A673 (cell line): ENCODE results near the gene OR10D3. TPM values are rescaled to one million over a fixed set of nuclear protein-coding genes. Genes with fewer than 3 reads are reported as not detected.

ENCODE experiments used
- BruUV-seq: library from RNA; stranded (reverse); fragments of 400-500 nt; replicated peaks from 2 replicates; lab custom pipeline; 2021; lab: Mats Ljungman, UMichigan
- CTCF ChIA-PET: fragments of 300-600 bp; sonication (Branson Sonifier 250); formaldehyde crosslinking; loops from one replicate; lab custom pipeline; 2022; ENCODE audit warnings: antibody characterized with exemption; lab: Charles Lee
- POLR2A ChIA-PET: fragments of 300-600 bp; sonication (Branson Sonifier 250); formaldehyde crosslinking; loops from one replicate; lab custom pipeline; 2022; ENCODE audit warnings: antibody characterized with exemption; ENCODE audit not compliant: low non-redundant PET; lab: Charles Lee
- DNase-seq: peaks from one replicate; pipeline ENCODE4 v3.0.0-alpha.2; 2015; ENCODE audit warnings: low spot score
- H3K27ac ChIP-seq: fragments of 200-600 bp; sonication (generic); 2 replicates; pipeline ENCODE4 v1.5.1; 2016; ENCODE audit warnings: mixed run types, low read depth, mild to moderate bottlenecking, mixed read lengths, antibody characterized with exemption, low read length; ENCODE audit not compliant: poor library complexity, severe bottlenecking
- H3K27me3 ChIP-seq: fragments of 200-600 bp; sonication (generic); replicated peaks from 2 replicates; pipeline ENCODE4 v1.6.1; 2017; ENCODE audit warnings: mixed run types, low read depth, mild to moderate bottlenecking, mixed read lengths, antibody characterized with exemption, low read length; ENCODE audit not compliant: insufficient read depth, poor library complexity
- H3K36me3 ChIP-seq: fragments of 200-600 bp; sonication (generic); 2 replicates; pipeline ENCODE4 v1.6.1; 2016; ENCODE audit warnings: mixed run types, mild to moderate bottlenecking, mixed read lengths, antibody characterized with exemption, low read length; ENCODE audit not compliant: insufficient read depth, poor library complexity, severe bottlenecking
- H3K4me1 ChIP-seq: fragments of 200-600 bp; sonication (generic); 2 replicates; pipeline ENCODE4 v1.6.1; 2017; ENCODE audit warnings: mixed run types, mild to moderate bottlenecking, mixed read lengths, antibody characterized with exemption, low read length; ENCODE audit not compliant: insufficient read depth, poor library complexity, severe bottlenecking
- H3K4me3 ChIP-seq: fragments of 200-600 bp; sonication (generic); 2 replicates; pipeline ENCODE4 v1.5.1; 2016; ENCODE audit warnings: low read depth, mixed run types, mild to moderate bottlenecking, mixed read lengths, low read length; ENCODE audit not compliant: poor library complexity, severe bottlenecking
- H3K9me3 ChIP-seq: fragments of 200-600 bp; sonication (generic); 2 replicates; pipeline ENCODE4 v1.6.1; 2016; ENCODE audit warnings: mixed run types, low read depth, mild to moderate bottlenecking, mixed read lengths, antibody characterized with exemption, low read length; ENCODE audit not compliant: poor library complexity, severe bottlenecking
- CTCF ChIP-seq: fragments of 300-800, 200-600 bp; sonication (generic); conservative IDR thresholded peaks from 2 replicates; pipeline ENCODE4 v1.5.1; 2017; ENCODE audit warnings: low read depth, mild to moderate bottlenecking, antibody characterized with exemption, low read length, moderate library complexity, mixed read lengths
- EZH2 ChIP-seq: fragments of 200-600 bp; sonication (generic); IDR thresholded peaks from 2 replicates; pipeline ENCODE4 v1.6.1; 2017; ENCODE audit warnings: borderline replicate concordance, low read depth, mild to moderate bottlenecking, mixed read lengths, antibody characterized with exemption, low read length; ENCODE audit not compliant: poor library complexity, severe bottlenecking
- intact Hi-C: fragments of 100-400 bp; cut with micrococcal nuclease; formaldehyde crosslinking; loops from one replicate; pipeline ENCODE4 v1.10.0; 2022; ENCODE audit not compliant: unreplicated experiment
- total RNA-seq: library from RNA; stranded (reverse); gene quantifications from 2 replicates; pipeline ENCODE4 v1.2.3, GENCODE V29; 2021

OR10D3 gene
- total RNA-seq, 1 experiment from 2014 or later: not detected

GRCh38 chr11:124179310-124179709, 3.8 kb upstream of the OR10D3 start:
- BruUV-seq: no TSS peak
- Histone ChIP-seq H3K9me3 (no peaks in the 10 kb centered on the region), H3K27ac (no peak overlapping the region), H3K4me1 (peaks cover under 1% of the 10 kb centered on the region), H3K4me3 (no peak overlapping the region), H3K36me3 (no peaks in the 10 kb centered on the region), H3K27me3 (no peaks in the 10 kb centered on the region)
- ChIA-PET CTCF (no interaction called here), POLR2A (no interaction called here)
- DNase-seq: no peak
- intact Hi-C loops: no loop called here
- TF ChIP-seq EZH2 (no peak), CTCF (no peak)

GRCh38 chr11:124190298-124191139, 7.4 kb downstream of the OR10D3 start:
- no peak overlapping the region for H3K4me3 ChIP-seq
- H3K27me3 ChIP-seq: no peaks in the 10 kb centered on the region
- POLR2A ChIA-PET: no interaction called here
- H3K36me3 ChIP-seq: no peaks in the 10 kb centered on the region
- intact Hi-C loops: no loop called here
- no peak for DNase-seq
- H3K9me3 ChIP-seq: no peaks in the 10 kb centered on the region
- H3K4me1 ChIP-seq: peaks cover 15% of the 10 kb centered on the region
- no peak for TF ChIP-seq EZH2
- TF ChIP-seq CTCF: no peak
- CTCF ChIA-PET: no interaction called here
- H3K27ac ChIP-seq: no peak overlapping the region
- no TSS peak for BruUV-seq

- POLR2A ChIA-PET: no interaction called here
- no peak for DNase-seq
- H3K27me3 ChIP-seq: no peaks in the 10 kb centered on the region
- H3K4me3 ChIP-seq: no peak overlapping the region
- H3K9me3 ChIP-seq: no peaks in the 10 kb centered on the region
- peaks cover 15% of the 10 kb centered on the region for H3K4me1 ChIP-seq
- TF ChIP-seq CTCF: no peak
- no peak for TF ChIP-seq EZH2
- CTCF ChIA-PET: interaction anchor here (1.8 to 2.1 kb wide), 2 partner anchors 122 to 124 kb away, joined by 14 to 38 read pairs; no protein-coding TSS in a partner anchor
- BruUV-seq: no TSS peak
- intact Hi-C loops: no loop called here
- no peak overlapping the region for H3K27ac ChIP-seq
- no peaks in the 10 kb centered on the region for H3K36me3 ChIP-seq
Measured at GRCh38 chr11:124193221-124194010, 10.3 kb downstream of the OR10D3 start.
